OCI-LY3 (cell line): ENCODE data around the gene IL2RA.
A peak's percentile ranks its signal among the peaks of the same experiment; 100 is the strongest.

Experiments
- H2AFZ ChIP-seq: fragments of 200-600, 300-600 bp; shearing (Covaris generic); 2 replicates; pipeline ENCODE4 v1.6.0; 2014; ENCODE audit warnings: antibody characterized with exemption, low read depth, low read length
- H3K27ac ChIP-seq: fragments of 200-600, 300-600 bp; sonication (generic); 2 replicates; pipeline ENCODE4 v1.5.1; 2014; ENCODE audit warnings: mild to moderate bottlenecking, low read length, moderate library complexity, mixed read lengths
- H3K27me3 ChIP-seq: fragments of 200-600, 300-600 bp; sonication (generic); 2 replicates; pipeline ENCODE4 v1.6.1; 2014; ENCODE audit warnings: low read depth, low read length, mixed read lengths
- H3K36me3 ChIP-seq: fragments of 200-600, 300-600 bp; sonication (generic); replicated peaks from 2 replicates; pipeline ENCODE3; 2014; ENCODE audit warnings: low read depth, low read length, mixed read lengths
- H3K4me1 ChIP-seq: fragments of 300-600, 200-600 bp; sonication (generic); 2 replicates; pipeline ENCODE4 v1.6.1; 2014; ENCODE audit warnings: low read length, mixed read lengths
- H3K4me2 ChIP-seq: fragments of 200-600, 300-600 bp; sonication (generic); 2 replicates; pipeline ENCODE4 v1.6.1; 2014; ENCODE audit warnings: low read length, mixed read lengths
- H3K4me3 ChIP-seq: fragments of 300-600, 200-600 bp; sonication (generic); 2 replicates; pipeline ENCODE4 v1.5.1; 2014; ENCODE audit warnings: antibody characterized with exemption, mild to moderate bottlenecking, low read length, moderate library complexity
- H3K79me2 ChIP-seq: fragments of 300-600, 200-600 bp; shearing (Covaris generic); 2 replicates; pipeline ENCODE4 v1.6.1; 2014; ENCODE audit warnings: mild to moderate bottlenecking, low read length, mixed read lengths
- H3K9ac ChIP-seq: fragments of 300-600, 200-600 bp; shearing (Covaris generic); 2 replicates; pipeline ENCODE4 v1.6.0; 2014; ENCODE audit warnings: mild to moderate bottlenecking, low read length, moderate library complexity
- H3K9me3 ChIP-seq: fragments of 200-600, 300-600 bp; shearing (Covaris generic); 2 replicates; pipeline ENCODE4 v1.6.1; 2014; ENCODE audit warnings: low read length, mixed read lengths; ENCODE audit not compliant: insufficient read depth
- H4K20me1 ChIP-seq: fragments of 200-600, 300-600 bp; sonication (generic); 2 replicates; pipeline ENCODE4 v1.6.1; 2016; ENCODE audit warnings: low read length, mixed read lengths; ENCODE audit not compliant: insufficient read depth
- EZH2phosphoT487 ChIP-seq: fragments of 200-600 bp; shearing (Covaris generic); IDR thresholded peaks from 2 replicates; pipeline ENCODE4 v1.6.1; 2018; ENCODE audit warnings: antibody characterized with exemption, mixed run types, low read depth
- TF ChIP-seq, protein P1 (sequence below): fragments of 200-600, 300-600 bp; sonication (generic); IDR thresholded peaks from 2 replicates; pipeline ENCODE4 v1.5.1; 2014; ENCODE audit warnings: antibody characterized with exemption, low read length, low read depth

The IL2RA gene

DNA sequence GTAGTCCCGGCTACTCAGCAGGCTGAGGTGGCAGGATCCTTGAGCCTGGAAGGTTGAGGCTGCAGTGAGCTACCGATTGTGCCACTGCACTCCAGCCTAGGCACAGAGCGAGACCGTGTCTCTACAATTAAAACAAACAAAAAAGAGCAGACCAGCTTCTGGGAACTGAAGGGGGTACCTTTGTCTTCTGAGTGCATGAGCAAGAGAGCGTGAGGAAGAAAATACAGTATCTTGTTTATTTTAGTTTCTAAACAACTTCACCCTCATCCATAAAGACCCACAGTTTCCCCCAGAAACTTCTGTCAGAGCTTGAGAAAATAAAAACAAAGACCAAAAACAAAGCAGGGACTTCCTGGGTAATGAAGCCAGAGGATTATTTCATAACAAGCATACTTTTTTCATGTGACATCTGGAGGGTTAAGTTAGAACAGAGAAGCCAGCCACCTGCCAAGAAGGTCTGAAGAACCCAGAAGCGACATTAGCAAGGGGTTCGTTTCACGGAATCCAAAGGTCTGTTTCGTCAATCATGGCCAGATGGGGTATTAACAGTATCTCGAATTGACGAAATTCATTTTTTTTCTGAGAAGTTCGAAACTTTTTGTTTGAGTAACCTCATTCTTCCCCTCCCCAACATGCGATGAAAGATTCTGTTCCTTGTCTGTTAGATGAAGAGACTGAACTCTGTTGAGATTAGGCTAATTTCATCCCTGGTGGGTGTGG, 10.2 kb upstream of the IL2RA start:
- Histone ChIP-seq H3K9ac (peak overlapping the region; percentile 62), H3K4me3 (peak overlapping the region; percentile 44), H3K4me2 (peak overlapping the region; percentile 68), H3K27me3 (no peaks in the 10 kb centered on the region), H3K36me3 (no peaks in the 10 kb centered on the region), H4K20me1 (no peaks in the 10 kb centered on the region), H3K79me2 (no peaks in the 10 kb centered on the region), H3K27ac (peak overlapping the region; percentile 99), H3K4me1 (peaks cover 61% of the 10 kb centered on the region), H3K9me3 (peaks cover 5% of the 10 kb centered on the region; the same call in 1 of the 2 replicates), H2AFZ (no peak overlapping the region; the same call in 1 of the 2 replicates)
- TF ChIP-seq, protein P1, sequence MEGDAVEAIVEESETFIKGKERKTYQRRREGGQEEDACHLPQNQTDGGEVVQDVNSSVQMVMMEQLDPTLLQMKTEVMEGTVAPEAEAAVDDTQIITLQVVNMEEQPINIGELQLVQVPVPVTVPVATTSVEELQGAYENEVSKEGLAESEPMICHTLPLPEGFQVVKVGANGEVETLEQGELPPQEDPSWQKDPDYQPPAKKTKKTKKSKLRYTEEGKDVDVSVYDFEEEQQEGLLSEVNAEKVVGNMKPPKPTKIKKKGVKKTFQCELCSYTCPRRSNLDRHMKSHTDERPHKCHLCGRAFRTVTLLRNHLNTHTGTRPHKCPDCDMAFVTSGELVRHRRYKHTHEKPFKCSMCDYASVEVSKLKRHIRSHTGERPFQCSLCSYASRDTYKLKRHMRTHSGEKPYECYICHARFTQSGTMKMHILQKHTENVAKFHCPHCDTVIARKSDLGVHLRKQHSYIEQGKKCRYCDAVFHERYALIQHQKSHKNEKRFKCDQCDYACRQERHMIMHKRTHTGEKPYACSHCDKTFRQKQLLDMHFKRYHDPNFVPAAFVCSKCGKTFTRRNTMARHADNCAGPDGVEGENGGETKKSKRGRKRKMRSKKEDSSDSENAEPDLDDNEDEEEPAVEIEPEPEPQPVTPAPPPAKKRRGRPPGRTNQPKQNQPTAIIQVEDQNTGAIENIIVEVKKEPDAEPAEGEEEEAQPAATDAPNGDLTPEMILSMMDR: no peak
- TF ChIP-seq EZH2phosphoT487: no peak

DNA sequence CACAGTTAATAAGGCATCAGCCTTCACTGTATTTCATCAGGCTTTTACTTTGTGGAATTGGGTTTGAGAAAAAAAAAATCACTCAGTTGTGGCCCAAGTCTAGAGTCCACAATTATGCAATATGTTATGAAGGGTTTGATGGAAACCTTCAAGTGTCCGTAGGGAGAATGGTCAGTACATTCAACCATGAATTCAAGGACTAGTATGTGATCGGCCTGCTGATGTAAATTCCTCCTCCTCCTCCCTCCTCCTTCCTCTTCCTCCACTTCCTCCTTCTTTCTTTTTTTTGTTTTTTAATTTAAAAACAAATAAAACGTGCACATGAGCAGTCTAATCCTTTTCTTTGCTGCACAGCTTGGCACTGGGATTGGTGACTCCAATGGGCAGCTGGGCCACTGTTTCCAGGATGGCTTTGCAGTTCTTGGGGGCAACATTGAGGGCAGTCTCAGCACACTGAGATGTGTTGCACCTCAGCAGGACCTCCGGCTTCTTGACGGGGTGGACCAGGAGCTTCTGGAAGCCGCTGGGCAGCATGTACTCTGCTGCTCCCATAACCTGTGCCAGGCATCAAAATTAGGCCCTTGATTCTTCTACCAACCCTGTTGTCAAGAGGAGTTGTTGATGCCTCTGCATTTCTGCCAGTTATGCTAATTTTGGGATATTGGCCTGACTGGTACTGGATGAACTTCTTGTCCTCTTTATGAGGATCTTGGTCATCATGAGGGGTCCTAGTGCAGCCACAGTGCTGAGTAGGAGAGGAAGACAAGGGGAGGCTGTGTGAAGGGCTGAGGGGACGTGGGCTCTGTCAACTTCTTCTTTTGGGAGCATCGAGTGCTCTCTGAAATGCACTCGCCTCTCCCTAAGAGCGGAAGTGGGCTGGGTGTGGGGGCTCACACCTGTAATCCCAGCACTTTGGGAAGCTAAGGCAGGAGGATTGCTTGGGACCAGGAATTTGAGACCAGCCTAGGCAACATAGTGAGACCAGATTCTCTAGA, 9.3 kb upstream of the IL2RA start:
- TF ChIP-seq, protein P1: no peak
- TF ChIP-seq EZH2phosphoT487: no peak
- Histone ChIP-seq H4K20me1 (no peaks in the 10 kb centered on the region), H3K4me1 (peaks cover 65% of the 10 kb centered on the region), H3K9ac (peak overlapping the region; percentile 62), H3K4me3 (peak overlapping the region; percentile 44), H3K36me3 (no peaks in the 10 kb centered on the region), H3K9me3 (peaks cover 5% of the 10 kb centered on the region; the same call in 1 of the 2 replicates), H3K79me2 (no peaks in the 10 kb centered on the region), H3K4me2 (peak overlapping the region; percentile 68), H3K27me3 (no peaks in the 10 kb centered on the region), H2AFZ (no peak overlapping the region; the same call in 1 of the 2 replicates), H3K27ac (peak overlapping the region; percentile 99)

DNA sequence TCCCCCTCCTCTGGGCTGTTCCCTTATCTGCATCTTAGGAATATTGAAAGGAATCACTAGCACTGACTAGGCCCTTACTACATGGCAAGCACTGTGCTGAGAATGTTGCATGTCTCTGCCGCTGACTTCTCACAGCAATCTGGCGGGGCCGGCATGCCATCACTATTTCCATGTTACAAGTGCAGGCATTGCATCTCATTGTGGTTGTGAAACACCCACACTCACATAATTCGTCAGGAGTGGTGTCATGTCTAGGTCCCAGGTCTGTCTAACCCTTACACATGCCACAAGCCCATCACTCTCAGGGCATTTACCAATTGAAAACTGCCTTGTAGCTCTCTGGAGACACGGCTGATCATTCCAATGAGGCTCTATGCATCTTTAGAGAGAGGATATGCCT, 8.5 kb upstream of the IL2RA start:
- H3K36me3 ChIP-seq: no peaks in the 10 kb centered on the region
- H3K9ac ChIP-seq: 0 out of 2 replicates have a peak overlapping the region, but pooled peaks have one; percentile 62
- H3K27ac ChIP-seq: peak overlapping the region; percentile 99
- TF ChIP-seq, protein P1: no peak
- TF ChIP-seq EZH2phosphoT487: no peak
- no peak overlapping the region for H2AFZ ChIP-seq
- no peaks in the 10 kb centered on the region for H3K79me2 ChIP-seq
- H3K4me1 ChIP-seq: peaks cover 73% of the 10 kb centered on the region
- peaks cover 5% of the 10 kb centered on the region; the same call in 1 of the 2 replicates for H3K9me3 ChIP-seq
- H3K4me3 ChIP-seq: no peak overlapping the region
- H4K20me1 ChIP-seq: no peaks in the 10 kb centered on the region
- H3K27me3 ChIP-seq: no peaks in the 10 kb centered on the region
- peak overlapping the region; percentile 68 for H3K4me2 ChIP-seq
